ENCODE measurements around the gene TRIM59.

TRIM59 gene

DNA sequence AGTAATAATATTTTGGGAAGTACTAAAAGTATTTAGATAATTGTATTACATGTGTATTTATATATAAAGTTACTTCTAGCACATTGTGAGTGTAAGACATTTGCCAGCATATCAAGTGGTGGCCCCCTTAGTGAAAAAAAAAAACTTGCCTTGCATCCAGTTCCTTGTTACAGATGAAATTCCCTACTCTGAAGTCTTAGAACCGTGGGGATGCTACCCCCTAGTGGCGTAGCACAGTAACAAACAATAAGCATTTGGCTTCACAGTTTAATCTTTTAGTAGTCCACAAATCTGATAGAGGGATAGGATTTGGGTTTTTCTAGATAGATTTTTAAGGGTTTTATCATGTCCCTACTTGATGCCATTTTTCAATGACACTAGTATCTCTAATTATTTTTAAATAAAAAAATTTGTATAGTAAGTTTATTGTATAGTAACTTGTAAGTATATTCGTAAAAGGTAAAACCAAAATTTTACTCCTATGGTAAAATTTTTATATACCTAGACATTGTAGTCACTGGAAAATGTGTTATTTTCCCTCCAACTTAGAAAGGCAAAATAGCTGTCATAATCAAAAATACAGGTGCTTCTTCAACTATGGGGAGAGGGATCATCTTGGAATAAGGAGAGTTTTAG, 35.9 kb downstream of the TRIM59 start:
- Histone ChIP-seq H3K36me3 (ENCODE audit: insufficient read depth, low read length) (peaks cover 80% of the 10 kb centered on the region), H3K27me3 (ENCODE audit: insufficient read depth, low read length) (no peaks in the 10 kb centered on the region), H3K4me3 (ENCODE audit: low read length) (no peak overlapping the region), H3K9me3 (ENCODE audit: low read length) (no peaks in the 10 kb centered on the region), H3K4me1 (ENCODE audit: insufficient read depth, low read length) (no peaks in the 10 kb centered on the region), H2AFZ (ENCODE audit: low read depth, low read length) (no peak overlapping the region)

DNA sequence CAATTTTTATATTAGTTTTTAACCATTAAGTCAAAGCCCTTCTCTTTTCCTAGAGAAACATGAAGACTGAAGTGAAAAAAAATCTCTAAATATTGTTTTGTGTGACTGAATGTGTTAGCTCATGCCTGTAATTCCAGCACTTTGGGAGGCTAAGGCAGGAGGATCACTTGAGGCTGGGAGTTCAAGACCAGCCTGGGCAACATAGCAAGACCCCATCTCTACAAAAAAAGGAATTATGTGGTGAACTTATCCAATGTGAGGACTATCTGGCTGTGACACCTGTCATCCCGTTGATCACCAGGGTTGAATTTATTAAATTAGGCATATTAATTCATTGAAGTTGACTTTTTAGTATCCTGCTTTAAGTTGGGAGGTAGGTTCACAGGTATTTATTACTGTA, 37.1 kb downstream of the TRIM59 start:
- Histone ChIP-seq H3K4me1 (ENCODE audit: insufficient read depth, low read length) (no peaks in the 10 kb centered on the region), H3K9me3 (ENCODE audit: low read length) (no peaks in the 10 kb centered on the region), H3K36me3 (ENCODE audit: insufficient read depth, low read length) (peaks cover 73% of the 10 kb centered on the region), H2AFZ (ENCODE audit: low read depth, low read length) (no peak overlapping the region), H3K4me3 (ENCODE audit: low read length) (no peak overlapping the region), H3K27me3 (ENCODE audit: insufficient read depth, low read length) (no peaks in the 10 kb centered on the region)

DNA sequence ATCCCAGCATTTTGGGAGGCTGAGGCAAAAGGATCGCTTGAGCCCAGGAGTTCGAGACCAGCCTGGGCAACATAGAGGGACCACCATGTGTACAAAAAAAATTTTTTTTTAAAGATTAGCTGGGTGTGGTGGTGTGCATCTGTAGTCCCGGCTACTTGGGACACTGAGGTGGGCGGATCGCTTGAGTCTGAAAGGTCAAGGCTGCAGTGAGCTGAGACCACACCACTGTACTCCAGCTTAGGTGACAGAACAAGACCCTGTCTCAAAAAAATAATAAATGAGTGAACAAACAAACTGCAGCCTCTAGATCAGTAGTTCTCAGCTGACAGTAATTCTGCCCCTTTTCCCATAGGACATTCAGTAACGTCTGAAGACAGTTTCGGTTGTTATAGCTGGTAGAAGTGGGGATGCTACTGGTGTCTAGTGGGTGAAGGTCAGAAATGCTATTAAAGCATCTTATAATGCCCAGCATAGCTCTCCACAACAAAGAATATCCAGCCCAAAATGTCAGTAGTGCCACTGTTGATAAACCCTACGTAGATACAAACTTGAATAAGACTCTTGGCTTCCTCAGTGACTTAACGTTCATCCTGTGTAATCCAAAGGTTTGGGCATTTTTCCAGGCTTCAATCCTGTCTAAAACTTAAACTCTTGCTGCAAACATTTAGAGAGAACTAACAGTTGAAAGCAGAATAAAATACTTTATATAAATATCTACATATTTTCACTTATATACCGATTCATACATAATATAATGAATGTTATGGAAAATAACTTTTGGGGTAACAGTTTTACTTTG, 39.6 kb downstream of the TRIM59 start:
- Histone ChIP-seq H3K9me3 (ENCODE audit: low read length) (no peaks in the 10 kb centered on the region), H3K27me3 (ENCODE audit: insufficient read depth, low read length) (no peaks in the 10 kb centered on the region), H2AFZ (ENCODE audit: low read depth, low read length) (no peak overlapping the region), H3K4me1 (ENCODE audit: insufficient read depth, low read length) (no peaks in the 10 kb centered on the region), H3K4me3 (ENCODE audit: low read length) (no peak overlapping the region), H3K36me3 (ENCODE audit: insufficient read depth, low read length) (peaks cover 66% of the 10 kb centered on the region)

DNA sequence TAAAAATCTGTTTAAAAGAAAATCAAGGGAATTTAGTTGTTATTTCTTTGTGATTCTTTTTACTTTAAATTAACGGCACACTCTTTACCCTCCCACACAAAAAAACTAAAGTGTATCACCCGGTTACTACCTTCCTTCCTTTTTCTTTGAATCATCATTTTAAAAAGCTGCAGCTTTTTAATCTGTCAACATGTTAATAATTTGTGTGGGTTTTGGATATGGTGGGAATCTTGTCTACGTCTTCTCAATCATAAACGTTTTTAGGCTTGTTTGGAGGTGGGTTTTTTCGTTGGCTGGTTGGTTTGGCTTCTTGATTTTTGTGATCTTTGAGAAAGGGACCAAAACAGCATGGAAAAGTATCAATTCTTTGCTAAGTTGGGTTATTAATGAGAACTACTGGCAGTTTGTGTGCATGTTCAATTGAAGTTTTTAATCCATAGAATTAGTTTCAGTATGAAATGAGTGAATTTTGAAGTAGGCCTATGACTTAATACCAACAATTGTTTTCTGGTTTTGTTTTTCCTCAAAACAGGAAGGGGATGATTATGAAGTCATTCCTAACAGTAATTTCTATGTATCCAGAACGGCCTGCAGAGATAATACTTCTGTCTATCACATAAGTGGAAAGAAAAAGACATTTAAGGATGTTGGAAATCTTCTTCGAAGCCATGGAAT, 45.7 kb downstream of the TRIM59 start:
- peaks cover 37% of the 10 kb centered on the region for H3K4me1 ChIP-seq (ENCODE audit: insufficient read depth, low read length)
- peaks cover 44% of the 10 kb centered on the region for H3K36me3 ChIP-seq (ENCODE audit: insufficient read depth, low read length)
- no peak overlapping the region for H2AFZ ChIP-seq (ENCODE audit: low read depth, low read length)
- H3K4me3 ChIP-seq (ENCODE audit: low read length) = peak overlapping the region; percentile 100
- H3K27me3 ChIP-seq (ENCODE audit: insufficient read depth, low read length) = no peaks in the 10 kb centered on the region
- H3K9me3 ChIP-seq (ENCODE audit: low read length) = no peaks in the 10 kb centered on the region

DNA sequence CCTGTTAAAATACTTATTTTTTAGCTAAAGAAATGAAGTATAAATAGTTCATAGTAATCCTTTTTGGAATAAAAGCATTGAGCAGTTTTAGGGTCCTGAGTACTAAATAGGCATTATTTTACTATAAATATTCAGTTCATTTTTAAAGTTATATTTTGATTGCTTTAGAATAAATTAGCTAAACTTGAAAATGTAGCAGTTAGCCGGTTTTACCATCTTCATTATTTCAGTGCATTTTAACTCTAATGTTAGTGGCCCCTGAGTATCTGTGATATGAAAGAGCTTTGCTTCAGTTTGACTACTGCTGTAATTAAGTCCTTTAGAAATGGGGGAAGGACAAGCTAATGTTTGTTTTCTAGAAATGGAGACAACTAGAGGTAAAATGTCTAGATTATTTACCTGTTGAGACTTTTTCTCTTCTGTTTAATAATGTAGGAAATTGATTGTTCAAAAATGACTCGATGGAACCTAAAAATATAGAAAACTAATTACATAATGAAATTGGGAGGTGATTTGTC, 46.5 kb downstream of the TRIM59 start:
- Histone ChIP-seq H2AFZ (ENCODE audit: low read depth, low read length) (no peak overlapping the region), H3K9me3 (ENCODE audit: low read length) (no peaks in the 10 kb centered on the region), H3K36me3 (ENCODE audit: insufficient read depth, low read length) (peaks cover 41% of the 10 kb centered on the region), H3K4me3 (ENCODE audit: low read length) (peak overlapping the region; percentile 100), H3K27me3 (ENCODE audit: insufficient read depth, low read length) (no peaks in the 10 kb centered on the region), H3K4me1 (ENCODE audit: insufficient read depth, low read length) (peaks cover 41% of the 10 kb centered on the region)

DNA sequence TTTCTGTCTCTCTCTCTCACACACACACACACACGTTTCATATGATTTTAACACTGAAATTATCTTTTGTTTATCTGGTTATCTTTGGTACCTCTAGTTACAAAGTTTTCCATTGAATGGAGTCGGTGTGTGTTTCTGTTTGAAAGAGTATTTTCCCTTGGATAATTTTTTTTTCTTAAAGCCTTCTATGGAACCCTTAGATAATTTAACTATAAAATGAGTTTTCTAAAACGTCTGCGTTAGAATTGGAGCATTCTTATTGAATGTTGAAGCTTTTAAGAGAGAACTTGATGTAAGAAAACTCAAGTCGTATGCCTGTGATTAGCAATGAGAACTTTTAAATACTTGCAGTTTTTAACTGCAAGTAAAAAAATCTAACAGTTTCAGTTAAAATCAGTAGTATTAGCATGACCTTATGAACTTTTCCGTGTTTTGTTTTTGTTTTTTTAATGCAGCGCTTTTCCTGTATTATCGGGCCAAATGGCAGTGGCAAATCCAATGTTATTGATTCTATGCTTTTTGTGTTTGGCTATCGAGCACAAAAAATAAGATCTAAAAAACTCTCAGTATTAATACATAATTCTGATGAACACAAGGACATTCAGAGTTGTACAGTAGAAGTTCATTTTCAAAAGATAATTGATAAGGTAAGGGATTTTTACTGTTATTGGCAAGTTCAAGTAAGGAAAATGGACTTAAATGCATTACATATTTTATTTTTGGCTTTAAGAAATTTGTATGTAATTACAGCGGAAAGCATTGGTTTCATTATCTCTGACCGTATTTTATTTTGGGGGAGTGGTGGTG, 47.2 kb downstream of the TRIM59 start:
- no peaks in the 10 kb centered on the region for H3K9me3 ChIP-seq (ENCODE audit: low read length)
- H2AFZ ChIP-seq (ENCODE audit: low read depth, low read length) = no peak overlapping the region
- H3K4me1 ChIP-seq (ENCODE audit: insufficient read depth, low read length) = peaks cover 45% of the 10 kb centered on the region
- no peaks in the 10 kb centered on the region for H3K27me3 ChIP-seq (ENCODE audit: insufficient read depth, low read length)
- H3K4me3 ChIP-seq (ENCODE audit: low read length) = peak overlapping the region; percentile 100
- peaks cover 38% of the 10 kb centered on the region for H3K36me3 ChIP-seq (ENCODE audit: insufficient read depth, low read length)

DNA sequence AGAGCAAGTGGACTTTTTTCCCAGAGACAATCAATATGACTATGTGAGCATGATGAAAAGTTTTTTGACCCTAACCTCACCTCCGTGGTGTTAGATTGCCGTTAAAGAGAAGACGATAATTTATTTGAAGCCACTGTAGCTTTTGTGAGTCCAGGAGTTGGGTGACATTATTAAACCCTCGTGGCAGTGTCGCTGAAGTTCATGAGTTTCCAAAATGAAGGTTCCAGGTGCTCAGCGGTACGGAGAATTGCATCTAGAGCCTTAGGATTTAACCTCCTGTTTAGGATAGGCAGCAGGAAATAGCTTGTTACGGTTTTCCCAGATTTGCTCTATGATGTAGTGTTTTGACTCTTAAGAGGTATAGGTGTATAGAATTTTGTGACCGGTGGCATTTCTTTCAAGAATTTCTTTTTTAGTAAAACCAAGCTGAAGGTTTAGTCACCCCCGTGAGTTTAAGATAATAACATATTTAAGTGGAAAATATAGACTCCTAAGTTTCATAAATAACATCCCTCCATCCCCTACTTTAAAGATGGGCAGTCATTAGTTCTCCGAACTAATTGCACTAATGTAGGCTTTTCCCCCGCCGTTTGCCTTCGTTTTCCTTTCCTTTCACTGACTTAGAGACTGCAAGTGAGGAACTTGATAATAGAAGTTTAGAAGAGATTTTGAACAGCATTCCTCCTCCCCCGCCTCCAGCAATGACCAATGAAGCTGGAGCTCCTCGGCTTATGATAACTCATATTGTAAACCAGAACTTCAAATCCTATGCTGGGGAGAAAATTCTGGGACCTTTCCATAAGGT, 48.1 kb downstream of the TRIM59 start:
- Histone ChIP-seq H3K4me1 (ENCODE audit: insufficient read depth, low read length) (peaks cover 49% of the 10 kb centered on the region), H3K4me3 (ENCODE audit: low read length) (peak overlapping the region; percentile 100), H3K9me3 (ENCODE audit: low read length) (no peaks in the 10 kb centered on the region), H2AFZ (ENCODE audit: low read depth, low read length) (peak overlapping the region; percentile 13), H3K36me3 (ENCODE audit: insufficient read depth, low read length) (peaks cover 34% of the 10 kb centered on the region), H3K27me3 (ENCODE audit: insufficient read depth, low read length) (no peaks in the 10 kb centered on the region)

DNA sequence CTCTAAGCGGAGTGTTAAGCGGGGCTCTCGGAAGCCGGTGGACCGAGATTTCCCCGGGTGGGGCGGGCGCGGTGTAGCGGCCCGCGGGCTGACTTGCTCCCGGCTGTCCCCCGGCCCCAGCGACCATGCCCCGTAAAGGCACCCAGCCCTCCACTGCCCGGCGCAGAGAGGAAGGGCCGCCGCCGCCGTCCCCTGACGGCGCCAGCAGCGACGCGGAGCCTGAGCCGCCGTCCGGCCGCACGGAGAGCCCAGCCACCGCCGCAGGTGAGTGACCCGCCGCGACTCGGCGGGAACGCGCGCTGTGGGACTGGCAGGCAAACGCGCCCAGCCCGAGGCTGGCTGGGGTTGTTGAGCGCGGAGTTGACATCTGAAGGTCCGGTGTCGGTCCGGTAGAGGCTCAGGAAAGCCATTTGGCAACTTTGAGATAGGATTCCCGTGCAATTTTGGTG, 48.9 kb downstream of the TRIM59 start:
- H3K4me3 ChIP-seq (ENCODE audit: low read length) = peak overlapping the region; percentile 100
- peak overlapping the region; percentile 13 for H2AFZ ChIP-seq (ENCODE audit: low read depth, low read length)
- no peaks in the 10 kb centered on the region for H3K9me3 ChIP-seq (ENCODE audit: low read length)
- peaks cover 28% of the 10 kb centered on the region for H3K36me3 ChIP-seq (ENCODE audit: insufficient read depth, low read length)
- H3K4me1 ChIP-seq (ENCODE audit: insufficient read depth, low read length) = peaks cover 49% of the 10 kb centered on the region
- no peaks in the 10 kb centered on the region for H3K27me3 ChIP-seq (ENCODE audit: insufficient read depth, low read length)

DNA sequence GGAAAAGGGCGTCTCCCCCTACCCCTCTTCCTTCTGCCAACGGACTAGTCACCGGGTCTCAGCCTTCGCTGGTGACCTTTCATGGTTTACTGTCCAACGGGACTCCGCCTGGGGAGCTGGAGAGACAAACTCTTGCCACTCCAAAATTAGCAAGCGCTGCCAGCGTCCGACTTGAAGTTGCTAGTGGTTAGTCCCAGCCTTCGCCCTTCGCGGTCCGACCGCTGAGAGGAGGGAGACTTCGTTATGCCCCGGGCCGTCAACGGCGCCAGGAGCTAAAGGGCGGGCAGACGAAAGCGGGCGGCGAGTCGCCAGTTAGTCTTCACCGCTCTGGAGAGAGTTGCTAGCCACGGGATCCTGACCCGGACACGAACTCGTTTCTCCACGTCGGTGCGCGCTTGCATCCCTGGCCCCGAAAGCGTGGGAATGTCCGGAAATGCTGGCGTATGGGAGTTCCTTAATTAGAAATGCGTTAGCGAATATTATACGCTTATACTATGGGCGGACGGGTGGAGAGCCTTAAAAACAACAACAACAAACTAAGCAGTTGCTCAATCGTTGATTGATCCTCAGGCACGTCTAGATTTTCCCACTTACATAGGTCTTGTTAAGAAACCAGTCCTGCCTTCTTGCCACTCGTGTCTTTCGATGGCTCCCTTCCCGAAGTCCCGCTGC, 49.4 kb downstream of the TRIM59 start:
- H3K9me3 ChIP-seq (ENCODE audit: low read length) = no peaks in the 10 kb centered on the region
- H3K36me3 ChIP-seq (ENCODE audit: insufficient read depth, low read length) = peaks cover 23% of the 10 kb centered on the region
- peak overlapping the region; percentile 100 for H3K4me3 ChIP-seq (ENCODE audit: low read length)
- peak overlapping the region; percentile 99 for H2AFZ ChIP-seq (ENCODE audit: low read depth, low read length)
- no peaks in the 10 kb centered on the region for H3K27me3 ChIP-seq (ENCODE audit: insufficient read depth, low read length)
- peaks cover 49% of the 10 kb centered on the region for H3K4me1 ChIP-seq (ENCODE audit: insufficient read depth, low read length)

DNA sequence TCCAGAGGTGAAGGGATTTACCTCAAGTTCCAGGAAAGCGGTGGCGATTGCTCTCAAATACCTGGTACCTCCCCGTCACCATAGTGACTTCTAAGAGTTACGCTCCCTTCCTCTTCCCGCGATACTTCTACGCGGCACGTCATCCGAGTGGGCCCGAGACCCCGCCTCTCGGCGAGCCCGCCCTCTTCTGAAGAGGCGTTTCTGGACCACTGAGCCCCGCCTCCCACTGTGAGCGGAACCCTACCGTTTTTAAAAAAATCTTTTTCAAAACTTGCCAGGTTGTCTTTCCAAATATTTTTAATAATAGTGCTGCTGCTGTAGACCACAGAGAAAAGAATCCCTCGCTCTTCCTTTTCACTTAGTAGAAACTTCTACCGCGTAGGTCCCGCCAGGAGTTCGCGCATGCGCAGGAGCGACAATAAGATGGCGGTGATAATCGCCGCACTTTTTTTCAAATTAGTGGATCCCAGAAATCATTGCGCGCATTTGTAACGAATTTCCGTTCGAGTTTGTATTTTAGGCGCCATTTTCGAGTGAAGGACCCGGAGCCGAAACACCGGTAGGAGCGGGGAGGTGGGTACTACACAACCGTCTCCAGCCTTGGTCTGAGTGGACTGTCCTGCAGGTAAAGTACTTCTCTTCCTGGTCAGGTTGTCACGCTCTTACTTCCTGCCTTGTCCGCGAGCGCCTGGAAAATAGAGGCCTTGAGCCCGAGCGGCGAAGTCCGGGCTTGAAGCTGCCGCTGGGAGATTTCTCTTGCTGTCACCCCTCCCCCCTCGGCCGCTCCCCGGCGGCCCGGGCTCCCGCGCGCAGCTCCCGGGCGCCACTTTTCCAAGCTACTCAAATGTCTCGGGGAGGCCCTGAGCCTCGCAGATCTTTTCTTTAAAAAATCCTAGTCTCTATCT, 50.2 kb downstream of the TRIM59 start, which contains the start of the genes IFT80 and SMC4:
IFT80 (minus strand) TSS at position 101 of the 905 bp plus-strand sequence. CDS start 14,625 bp downstream, outside the sequence.
SMC4 (plus strand) TSS at position 526 of the 905 bp plus-strand sequence. CDS start 1,177 bp downstream, outside the sequence.
- Histone ChIP-seq H2AFZ (ENCODE audit: low read depth, low read length) (peak within 1 kb of the TSS; percentile 99), H3K4me1 (ENCODE audit: insufficient read depth, low read length) (peaks cover 44% of the 10 kb centered on the region), H3K27me3 (ENCODE audit: insufficient read depth, low read length) (no peaks in the 10 kb centered on the region), H3K36me3 (ENCODE audit: insufficient read depth, low read length) (peaks cover 15% of the 10 kb centered on the region), H3K4me3 (ENCODE audit: low read length) (peak within 1 kb of the TSS; percentile 100), H3K9me3 (ENCODE audit: low read length) (no peaks in the 10 kb centered on the region)

DNA sequence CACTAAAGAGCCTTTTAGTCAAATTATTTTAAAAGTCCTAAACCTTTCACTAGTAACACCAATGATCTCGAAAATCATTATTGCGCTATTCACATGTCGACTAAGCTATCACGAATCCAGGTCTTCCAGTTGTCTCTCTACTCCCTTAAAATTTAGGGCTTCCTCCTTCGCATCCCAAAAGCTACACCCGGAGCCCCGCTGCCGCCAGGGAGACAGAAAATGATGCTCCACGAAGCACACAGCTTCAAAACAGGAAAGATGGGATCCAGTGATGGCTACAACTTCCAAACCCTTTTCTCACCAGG, 50.8 kb downstream of the TRIM59 start:
- no peaks in the 10 kb centered on the region for H3K27me3 ChIP-seq (ENCODE audit: insufficient read depth, low read length)
- H3K9me3 ChIP-seq (ENCODE audit: low read length) = no peaks in the 10 kb centered on the region
- H3K36me3 ChIP-seq (ENCODE audit: insufficient read depth, low read length) = peaks cover 10% of the 10 kb centered on the region
- H3K4me1 ChIP-seq (ENCODE audit: insufficient read depth, low read length) = peaks cover 38% of the 10 kb centered on the region
- H2AFZ ChIP-seq (ENCODE audit: low read depth, low read length) = peak overlapping the region; percentile 99
- peak overlapping the region; percentile 100 for H3K4me3 ChIP-seq (ENCODE audit: low read length)

All from neuron (in vitro differentiated cells).